H1 (cell line): ENCODE measurements around the gene CBL. TPM values are rescaled to one million over a fixed set of nuclear protein-coding genes. Genes with fewer than 3 reads are reported as not detected.

Experiments used
- ATF2 ChIP-seq: IDR thresholded peaks from 2 replicates; pipeline ENCODE4 v1.6.1; 2012; ENCODE audit warnings: low read length, inconsistent platforms
- ATF3 ChIP-seq: IDR thresholded peaks from 2 replicates; pipeline ENCODE4 v1.6.1; 2011; ENCODE audit warnings: low read depth, mild to moderate bottlenecking, low read length; ENCODE audit not compliant: insufficient read depth
- CHD7 ChIP-seq: fragments of 300-600 bp; sonication (generic); IDR thresholded peaks from 2 replicates; pipeline ENCODE4 v1.7.1; 2012; ENCODE audit warnings: low read length, moderate library complexity, mild to moderate bottlenecking, inconsistent platforms; ENCODE audit not compliant: insufficient replicate concordance
- CREB1 ChIP-seq: IDR thresholded peaks from 2 replicates; pipeline ENCODE4 v1.6.1; 2012; ENCODE audit warnings: inconsistent platforms
- KDM1A ChIP-seq: fragments of 200-600, 300-600 bp; sonication (generic); IDR thresholded peaks from 2 replicates; pipeline ENCODE4 v1.7.1; 2016; ENCODE audit warnings: mild to moderate bottlenecking, low read length, borderline replicate concordance
- YY1 ChIP-seq: IDR thresholded peaks from 2 replicates; pipeline ENCODE4 v1.6.1; 2011; ENCODE audit warnings: low read depth, mild to moderate bottlenecking, low read length
- polyA plus RNA-seq, 7 experiments: library from polyadenylated mRNA; depleted of rRNA in 3 of 7; stranded (reverse) in 5 of 7; unstranded in 2 of 7; fragments of >200 nt in 5 of 7; fragments of 200-250 nt in 2 of 7; gene quantifications; 1 replicate in 5 of 7; 2 replicates in 1 of 7; 4 replicates in 1 of 7; pipeline versions ENCODE4 v1.2.1 to v1.2.3, GENCODE V29; 2011 to 2013; ENCODE audit warnings: missing spikeins in 2 of 7, mixed read lengths in 2 of 7
- total RNA-seq: library from RNA; stranded (reverse); fragmentation: NEBNext Ultra II Directional; extraction: Animal tissue kit (Norgen Biotek cat#: 25700); gene quantifications from 2 replicates; pipeline ENCODE4 v1.2.1, GENCODE V29; 2021

The CBL gene
- total and polyA plus RNA-seq, 2 of the 8 experiments (the other 6 are each of a cell fraction or from before 2014, with no cell fraction given) = 23.1 to 57.8 TPM

GRCh38 chr11:119223856-119224255 lies 17.7 kb downstream of the CBL start (continued):
- TF ChIP-seq CHD7 (no peak), ATF2 (no peak), CREB1 (no peak), KDM1A (no peak), YY1 (no peak), ATF3 (no peak)
